GM12891 (cell line): Measurements from ENCODE around the gene DACH1.

Source experiments
- POLR2A ChIP-seq: IDR thresholded peaks from 2 replicates; pipeline ENCODE4 v1.6.1; 2011; ENCODE audit warnings: low read depth, low read length, control low read depth
- TAF1 ChIP-seq: IDR thresholded peaks from 2 replicates; pipeline ENCODE4 v1.6.1; 2011; ENCODE audit warnings: low read depth, low read length, control low read depth

- no peak for TF ChIP-seq POLR2A
- TF ChIP-seq TAF1 = no peak
These were observed 249.7 kb downstream of the DACH1 start for GRCh38 chr13:71617265-71617664.
